Measurements from ENCODE around the gene MYOZ2. TPM values are rescaled to one million over a fixed set of nuclear protein-coding genes. Genes with fewer than 3 reads are reported as not detected.

The MYOZ2 gene
- total RNA-seq, 4 donors from 2014 or later = 0.20 to 2.3 (median 0.78) TPM

DNA sequence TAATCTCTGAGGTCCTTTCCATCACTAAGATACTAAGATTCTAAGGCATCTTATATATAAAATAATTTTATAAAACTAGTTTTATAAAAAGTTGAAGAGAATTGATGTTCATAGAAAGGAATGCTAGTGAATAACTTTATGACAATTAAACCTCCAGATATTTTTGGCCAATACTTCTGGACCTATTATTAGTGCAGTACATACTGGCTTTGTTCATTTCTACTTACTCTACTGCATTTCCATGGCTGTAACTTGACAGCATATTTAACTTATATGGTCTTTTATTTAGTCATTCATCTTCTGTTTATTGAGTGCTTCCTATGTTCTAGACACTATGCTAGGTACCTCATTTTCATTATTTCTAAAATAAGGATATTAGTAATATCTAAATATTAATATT is 70.1 kb downstream of the MYOZ2 start:
- peak overlapping the region in 3 of 4 donors; percentile 69 to 71 (median 69) for H3K27ac ChIP-seq
- no peak overlapping the region for H3K4me3 ChIP-seq
- H3K27me3 ChIP-seq = no peaks in the 10 kb centered on the region
- no peaks in the 10 kb centered on the region for H3K9me3 ChIP-seq
- TF ChIP-seq POLR2AphosphoS5 (IDR thresholded peaks at IDR 0.05) = no peak
- H3K36me3 ChIP-seq = no peaks in the 10 kb centered on the region
- peaks cover 9 to 42% (median 12%) of the 10 kb centered on the region in 3 donors for H3K4me1 ChIP-seq
- no peak for ATAC-seq

DNA sequence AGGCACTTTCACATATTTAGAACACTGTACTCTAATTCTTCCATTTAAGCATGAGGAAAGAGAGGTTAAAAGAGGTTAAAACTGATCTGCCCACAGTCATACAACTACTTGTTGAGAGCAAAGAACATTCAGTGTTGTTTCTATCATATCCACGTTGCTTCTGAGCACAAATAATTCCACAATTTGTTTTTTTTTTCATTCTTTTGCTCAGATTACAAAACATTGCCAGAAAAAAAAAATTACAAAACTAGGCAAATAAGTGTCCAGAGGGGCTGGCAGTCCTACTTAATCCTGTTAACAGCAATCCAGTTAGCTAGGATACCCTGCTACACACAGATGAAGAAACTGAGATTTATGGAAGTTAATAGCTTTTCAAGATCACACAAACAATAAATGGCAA is 70.5 kb downstream of the MYOZ2 start:
- Histone ChIP-seq H3K4me3 (no peak overlapping the region), H3K36me3 (no peaks in the 10 kb centered on the region), H3K9me3 (no peaks in the 10 kb centered on the region), H3K27me3 (no peaks in the 10 kb centered on the region), H3K4me1 (peaks cover 9 to 46% (median 12%) of the 10 kb centered on the region in 3 donors), H3K27ac (peak overlapping the region; percentile 59 to 71 (median 69))
- ATAC-seq = peak; percentile 63
- no peak for TF ChIP-seq EP300 (IDR thresholded peaks at IDR 0.05)
- TF ChIP-seq POLR2AphosphoS5 (IDR thresholded peaks at IDR 0.05) = peak; percentile 23
- WGBS, 2 donors (ENCODE audit: low coverage in 1 of 2) = 18 to 33% methylated on average over 1 of the region's 1 CpG

DNA sequence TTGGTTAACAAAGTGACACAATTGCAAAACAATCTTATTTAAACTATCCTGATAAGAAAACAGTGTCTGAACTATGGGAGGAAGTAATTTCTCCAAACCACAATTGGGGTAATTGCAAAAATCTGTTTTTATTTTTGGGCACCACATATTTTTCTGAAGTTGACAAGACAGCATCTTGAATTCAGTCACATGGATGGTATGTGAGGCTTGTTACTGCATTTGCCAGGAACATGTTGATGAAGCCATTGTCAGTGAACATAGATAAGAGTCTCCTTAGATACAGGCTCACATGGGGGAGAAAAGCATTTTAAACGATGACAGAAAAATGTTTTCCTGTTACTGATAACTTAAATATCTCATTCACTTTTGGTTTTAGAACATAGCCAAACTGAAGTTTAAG is 71.4 kb downstream of the MYOZ2 start:
- Histone ChIP-seq H3K36me3 (no peaks in the 10 kb centered on the region), H3K4me3 (no peak overlapping the region), H3K4me1 (peaks cover 9 to 50% (median 12%) of the 10 kb centered on the region in 3 donors), H3K9me3 (no peaks in the 10 kb centered on the region), H3K27ac (peak overlapping the region in 2 of 4 donors; percentile 69), H3K27me3 (no peaks in the 10 kb centered on the region)
- 0% methylated on average over 1 of the region's 1 CpG; no CpG with 5 or more reads in 1 of the 2 donors for WGBS, 2 donors (ENCODE audit: low coverage in 1 of 2)
- ATAC-seq = no peak
- no peak for TF ChIP-seq POLR2A (IDR thresholded peaks at IDR 0.05)
- TF ChIP-seq, protein P1, sequence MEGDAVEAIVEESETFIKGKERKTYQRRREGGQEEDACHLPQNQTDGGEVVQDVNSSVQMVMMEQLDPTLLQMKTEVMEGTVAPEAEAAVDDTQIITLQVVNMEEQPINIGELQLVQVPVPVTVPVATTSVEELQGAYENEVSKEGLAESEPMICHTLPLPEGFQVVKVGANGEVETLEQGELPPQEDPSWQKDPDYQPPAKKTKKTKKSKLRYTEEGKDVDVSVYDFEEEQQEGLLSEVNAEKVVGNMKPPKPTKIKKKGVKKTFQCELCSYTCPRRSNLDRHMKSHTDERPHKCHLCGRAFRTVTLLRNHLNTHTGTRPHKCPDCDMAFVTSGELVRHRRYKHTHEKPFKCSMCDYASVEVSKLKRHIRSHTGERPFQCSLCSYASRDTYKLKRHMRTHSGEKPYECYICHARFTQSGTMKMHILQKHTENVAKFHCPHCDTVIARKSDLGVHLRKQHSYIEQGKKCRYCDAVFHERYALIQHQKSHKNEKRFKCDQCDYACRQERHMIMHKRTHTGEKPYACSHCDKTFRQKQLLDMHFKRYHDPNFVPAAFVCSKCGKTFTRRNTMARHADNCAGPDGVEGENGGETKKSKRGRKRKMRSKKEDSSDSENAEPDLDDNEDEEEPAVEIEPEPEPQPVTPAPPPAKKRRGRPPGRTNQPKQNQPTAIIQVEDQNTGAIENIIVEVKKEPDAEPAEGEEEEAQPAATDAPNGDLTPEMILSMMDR (IDR thresholded peaks at IDR 0.05) = no peak
- no peak for TF ChIP-seq POLR2AphosphoS5 (IDR thresholded peaks at IDR 0.05)
- TF ChIP-seq EP300 (IDR thresholded peaks at IDR 0.05) = no peak

DNA sequence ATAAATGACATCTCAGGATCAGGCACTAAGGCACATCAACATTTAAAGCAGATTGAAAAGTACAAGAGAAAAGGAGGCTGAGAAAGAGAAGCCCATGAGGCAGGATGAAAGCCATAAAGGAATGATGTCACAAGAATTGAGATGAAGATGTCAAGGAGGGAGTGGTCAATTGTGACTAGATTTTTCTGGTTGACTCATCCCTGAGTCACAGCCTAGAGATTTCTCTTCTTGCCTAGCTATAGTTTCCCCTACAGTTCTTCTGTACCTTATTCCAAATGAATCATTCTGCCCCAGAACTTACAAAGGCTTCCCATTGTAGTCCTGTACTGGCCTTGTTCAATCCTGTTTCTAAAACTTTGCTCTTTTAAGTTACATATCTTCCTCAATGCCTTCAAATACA is 73.4 kb downstream of the MYOZ2 start:
- Histone ChIP-seq H3K27ac (peak overlapping the region in 2 of 4 donors; percentile 39 to 48), H3K4me1 (peaks cover 9 to 47% (median 12%) of the 10 kb centered on the region in 3 donors)
- no peak for ATAC-seq

DNA sequence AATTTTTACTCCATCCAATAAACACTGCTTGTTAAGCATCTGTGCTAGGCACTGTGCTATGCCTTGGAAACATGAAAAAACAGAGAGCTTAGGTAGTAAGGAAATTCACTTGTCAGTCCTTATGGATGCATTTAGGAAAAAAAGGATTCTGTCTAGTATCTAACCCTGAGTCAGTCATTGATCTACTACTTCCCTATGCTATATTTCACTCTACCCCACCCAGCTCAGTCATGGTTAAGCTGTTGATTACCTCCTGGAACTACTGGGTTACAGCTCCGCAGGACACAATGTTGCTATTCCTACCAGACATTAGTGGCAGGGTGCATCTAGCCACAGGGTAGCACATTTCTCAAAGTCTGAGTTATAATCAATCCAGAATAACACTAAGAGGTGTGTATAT is 74.0 kb downstream of the MYOZ2 start:
- H3K4me1 ChIP-seq = peaks cover 9 to 43% (median 12%) of the 10 kb centered on the region in 3 donors
- no peaks in the 10 kb centered on the region for H3K27me3 ChIP-seq
- TF ChIP-seq POLR2AphosphoS5 (IDR thresholded peaks at IDR 0.05) (no peak), POLR2A (IDR thresholded peaks at IDR 0.05) (no peak), EP300 (IDR thresholded peaks at IDR 0.05) (no peak)
- TF ChIP-seq, protein P1 (IDR thresholded peaks at IDR 0.05) = no peak
- no peak for ATAC-seq
- peak overlapping the region in 2 of 4 donors; percentile 39 to 48 for H3K27ac ChIP-seq
- H3K4me3 ChIP-seq = no peak overlapping the region
- no peaks in the 10 kb centered on the region for H3K36me3 ChIP-seq
- 82 to 100% methylated on average over 1 of the region's 1 CpG for WGBS, 2 donors (ENCODE audit: low coverage in 1 of 2)
- no peaks in the 10 kb centered on the region for H3K9me3 ChIP-seq

More for the DNA sequence above, 73.4 kb downstream of the MYOZ2 start:
- no peaks in the 10 kb centered on the region for H3K36me3 ChIP-seq
- no peak overlapping the region for H3K4me3 ChIP-seq
- no peaks in the 10 kb centered on the region for H3K9me3 ChIP-seq
- TF ChIP-seq POLR2A (IDR thresholded peaks at IDR 0.05) (no peak), POLR2AphosphoS5 (IDR thresholded peaks at IDR 0.05) (peak; percentile 65), EP300 (IDR thresholded peaks at IDR 0.05) (no peak)
- TF ChIP-seq, protein P1 (IDR thresholded peaks at IDR 0.05) = no peak
- no peaks in the 10 kb centered on the region for H3K27me3 ChIP-seq

DNA sequence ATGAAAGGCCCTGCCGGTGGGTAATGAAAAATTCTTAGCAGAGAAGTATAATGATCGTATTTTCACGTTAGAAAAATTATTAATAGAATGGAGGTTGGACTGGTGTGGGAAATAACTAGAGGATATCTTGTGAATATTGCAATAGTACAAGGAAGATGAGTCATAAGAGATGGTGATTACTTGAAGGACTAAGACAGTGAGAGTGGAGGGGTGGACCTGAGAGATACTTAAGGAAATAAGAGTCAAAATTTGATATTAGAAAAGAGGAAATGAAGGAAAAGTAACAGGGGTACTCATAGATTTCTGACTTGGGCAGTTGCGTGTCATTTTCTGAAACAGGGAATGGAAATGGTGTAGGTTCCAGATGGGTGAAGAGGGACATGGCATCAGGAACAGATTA is 75.1 kb downstream of the MYOZ2 start:
- peaks cover 8 to 43% (median 10%) of the 10 kb centered on the region in 3 donors for H3K4me1 ChIP-seq
- H3K9me3 ChIP-seq = no peaks in the 10 kb centered on the region
- no peak for ATAC-seq
- H3K4me3 ChIP-seq = no peak overlapping the region
- H3K36me3 ChIP-seq = peaks cover 0 to 3% of the 10 kb centered on the region in 2 donors
- 79 to 83% methylated on average over 4 of the region's 4 CpGs for WGBS, 2 donors (ENCODE audit: low coverage in 1 of 2)
- H3K27me3 ChIP-seq = no peaks in the 10 kb centered on the region
- H3K27ac ChIP-seq = no peak overlapping the region
- TF ChIP-seq, protein P1 (IDR thresholded peaks at IDR 0.05) = no peak
- TF ChIP-seq POLR2AphosphoS5 (IDR thresholded peaks at IDR 0.05) (no peak), POLR2A (IDR thresholded peaks at IDR 0.05) (no peak), EP300 (IDR thresholded peaks at IDR 0.05) (no peak)
